Activated CD4-positive, alpha-beta T cell treated with anti-CD3 and anti-CD28 coated beads for 1 hour (primary cell): ENCODE results near the gene RIMBP2.
A peak's percentile ranks its signal among the peaks of the same experiment; 100 is the strongest.

Experiments used
- DNase-seq: peaks from one replicate; pipeline ENCODE4 v3.0.0-alpha.2; 2020

The RIMBP2 gene

DNA sequence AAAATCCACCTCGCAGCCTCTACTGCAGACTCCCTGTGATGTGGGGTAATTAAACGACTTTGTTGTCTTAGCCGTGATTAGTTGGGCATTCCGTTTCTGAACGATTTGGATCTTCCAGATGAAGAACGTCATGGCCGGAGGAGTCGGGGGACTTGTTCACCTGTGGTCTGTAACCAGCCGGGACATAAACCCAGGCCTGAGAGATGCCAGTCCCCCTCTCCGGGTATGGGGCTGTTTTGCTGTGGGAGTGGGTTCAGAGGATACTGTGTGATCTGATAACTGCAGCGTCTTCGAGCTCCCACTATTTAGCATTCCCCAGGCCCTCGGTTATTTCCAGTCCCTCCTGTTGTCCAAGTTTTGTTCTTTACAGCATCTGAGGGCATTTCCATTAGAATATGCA is 282.3 kb downstream of the RIMBP2 start:
- DNase-seq = no peak

DNA sequence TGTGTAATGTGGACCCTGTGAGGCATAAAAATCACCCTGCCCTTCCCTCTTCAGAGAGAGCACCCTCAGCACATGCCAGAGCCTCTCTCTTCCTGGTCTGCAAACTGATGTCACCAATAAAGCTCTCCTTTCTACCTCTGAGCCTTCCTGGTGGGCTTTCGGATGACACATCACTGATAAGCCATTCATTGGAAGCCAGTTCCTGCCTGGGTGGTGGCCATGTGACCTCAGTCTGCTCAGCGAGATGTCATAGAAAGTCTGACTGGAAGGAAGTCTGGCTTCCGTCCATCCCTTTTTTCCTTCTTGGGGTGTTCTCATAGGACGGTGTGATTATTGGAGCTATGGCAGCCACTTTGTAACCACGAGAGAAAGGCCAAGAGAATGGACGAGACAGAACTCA is 282.7 kb downstream of the RIMBP2 start:
- no peak for DNase-seq

DNA sequence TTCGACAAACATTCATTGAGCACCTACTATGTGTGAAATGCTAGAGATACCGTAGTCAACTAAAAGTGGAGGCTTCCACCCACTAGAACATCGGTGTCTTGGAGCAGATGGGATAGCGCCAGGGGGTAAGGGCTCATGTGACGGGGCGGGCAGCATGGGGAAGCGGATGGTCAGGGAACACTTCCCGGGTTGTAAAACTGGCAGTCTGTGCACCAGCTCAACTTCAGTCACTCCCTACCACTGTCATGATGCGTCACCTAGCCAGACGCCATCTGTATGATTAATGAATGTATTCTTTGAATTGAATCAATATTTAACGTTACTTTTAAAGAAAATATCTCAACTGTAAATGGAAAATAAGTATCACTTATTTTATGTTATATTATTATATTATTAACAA is 284.9 kb downstream of the RIMBP2 start:
- no peak for DNase-seq

DNA sequence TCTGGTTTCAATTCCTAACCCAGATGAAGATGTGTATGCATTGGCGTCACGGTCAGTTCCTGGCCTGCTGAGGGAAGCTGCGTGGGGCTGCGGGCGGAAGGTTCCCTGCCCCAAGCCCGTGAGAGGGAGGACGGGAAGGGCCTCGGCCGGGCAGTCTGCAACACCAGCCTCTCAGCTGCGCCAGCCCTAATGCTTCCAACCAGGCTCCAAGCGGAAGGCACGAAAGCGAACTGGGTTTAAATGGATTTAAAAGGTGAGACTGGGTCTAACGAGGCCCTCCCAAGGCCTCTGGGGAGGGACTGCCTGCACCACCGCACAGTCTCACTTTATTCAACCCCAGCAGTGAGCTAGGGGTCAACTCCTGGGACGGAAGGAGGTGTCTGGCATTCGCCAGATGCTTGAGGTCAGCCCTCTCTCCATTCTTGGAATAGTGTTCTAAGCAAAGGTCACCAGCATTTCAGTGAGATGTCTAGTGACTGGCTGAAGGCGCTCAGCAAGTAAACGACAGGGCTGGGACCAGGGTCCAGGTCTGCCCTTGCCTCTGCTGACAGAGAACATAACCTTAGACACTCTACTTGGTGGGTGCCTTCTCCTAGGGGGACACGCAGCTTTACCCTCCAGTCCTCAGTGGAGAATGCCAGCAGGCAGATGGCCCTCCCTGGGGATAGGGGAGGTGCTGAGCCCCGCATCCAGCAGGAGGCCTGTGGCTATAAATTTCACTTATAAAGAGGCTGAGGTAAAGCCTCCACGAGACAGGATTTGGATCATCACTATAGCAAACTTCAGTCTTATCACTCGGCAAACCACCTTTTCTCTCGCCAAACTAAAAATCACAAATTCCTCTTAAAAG is 286.2 kb downstream of the RIMBP2 start:
- no peak for DNase-seq

DNA sequence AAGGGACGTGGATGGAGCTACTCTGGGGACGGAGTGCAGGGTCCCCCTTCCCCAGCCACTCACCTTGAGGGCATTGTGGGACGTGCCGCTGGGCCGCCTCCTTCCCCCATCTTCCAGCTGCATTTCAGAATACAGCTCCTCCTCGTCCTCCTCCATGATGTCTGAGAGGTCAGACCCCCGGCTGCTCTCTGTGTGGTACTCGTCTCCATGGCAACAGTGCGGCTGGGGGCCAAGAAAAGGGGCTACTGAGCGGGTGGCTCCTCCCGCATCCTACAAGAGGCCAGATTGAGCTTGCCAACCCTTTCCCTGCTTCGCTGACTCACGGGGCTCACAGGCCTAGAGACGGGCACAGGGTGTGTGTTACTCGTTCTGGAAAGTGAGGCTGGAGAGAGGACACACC is 288.0 kb downstream of the RIMBP2 start:
- DNase-seq = no peak

DNA sequence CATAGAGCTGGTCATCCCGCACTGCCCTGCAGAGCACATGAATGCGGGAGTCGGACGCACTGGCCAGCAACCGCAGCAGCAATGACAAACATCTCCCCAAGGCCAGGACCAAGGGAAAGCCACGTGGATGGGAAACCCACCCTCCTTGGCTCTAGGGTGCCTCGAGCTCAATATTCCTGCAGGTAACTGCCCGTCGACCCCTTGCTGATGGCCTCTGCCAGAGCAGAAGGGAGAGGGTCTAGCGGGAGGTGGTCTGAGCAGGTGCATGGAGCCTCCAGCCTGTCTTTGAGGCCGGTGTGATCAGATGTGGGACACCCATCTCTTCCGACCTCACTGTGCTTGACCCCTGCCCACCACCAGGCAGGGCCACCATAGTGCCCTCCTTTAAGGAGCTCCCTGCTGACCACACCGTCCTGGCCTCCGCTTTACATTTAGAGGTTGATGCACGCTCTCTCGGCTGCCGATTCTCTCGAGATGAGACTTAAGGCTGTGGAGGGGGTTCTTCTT is 288.7 kb downstream of the RIMBP2 start:
- DNase-seq = peak; percentile 5

DNA sequence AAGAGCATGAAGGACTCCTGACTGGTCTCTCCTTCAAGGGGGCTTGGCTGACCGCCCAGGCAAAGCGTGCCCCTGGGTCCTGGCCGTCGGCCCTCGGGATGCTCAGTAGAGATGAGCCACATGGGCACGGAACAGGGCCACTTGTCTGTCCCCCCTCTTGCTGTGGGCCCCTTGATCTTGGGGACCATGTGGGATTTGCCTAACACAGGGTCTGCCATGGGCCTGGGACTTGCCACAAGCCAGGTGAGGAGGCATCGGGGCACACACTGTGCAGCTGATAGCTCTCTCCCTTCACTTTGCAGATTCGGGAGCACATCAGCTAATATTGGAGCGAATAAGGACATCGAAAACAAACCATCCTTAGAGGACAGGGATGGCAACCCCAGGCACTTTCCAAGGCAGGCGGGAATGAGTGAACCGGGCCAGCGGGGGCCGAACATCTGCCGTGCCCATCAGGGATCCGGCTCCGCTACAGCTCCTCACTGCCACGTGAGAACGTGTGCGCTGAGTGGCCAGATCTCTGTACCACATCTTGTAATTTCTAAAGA is 290.3 kb downstream of the RIMBP2 start:
- DNase-seq = no peak

DNA sequence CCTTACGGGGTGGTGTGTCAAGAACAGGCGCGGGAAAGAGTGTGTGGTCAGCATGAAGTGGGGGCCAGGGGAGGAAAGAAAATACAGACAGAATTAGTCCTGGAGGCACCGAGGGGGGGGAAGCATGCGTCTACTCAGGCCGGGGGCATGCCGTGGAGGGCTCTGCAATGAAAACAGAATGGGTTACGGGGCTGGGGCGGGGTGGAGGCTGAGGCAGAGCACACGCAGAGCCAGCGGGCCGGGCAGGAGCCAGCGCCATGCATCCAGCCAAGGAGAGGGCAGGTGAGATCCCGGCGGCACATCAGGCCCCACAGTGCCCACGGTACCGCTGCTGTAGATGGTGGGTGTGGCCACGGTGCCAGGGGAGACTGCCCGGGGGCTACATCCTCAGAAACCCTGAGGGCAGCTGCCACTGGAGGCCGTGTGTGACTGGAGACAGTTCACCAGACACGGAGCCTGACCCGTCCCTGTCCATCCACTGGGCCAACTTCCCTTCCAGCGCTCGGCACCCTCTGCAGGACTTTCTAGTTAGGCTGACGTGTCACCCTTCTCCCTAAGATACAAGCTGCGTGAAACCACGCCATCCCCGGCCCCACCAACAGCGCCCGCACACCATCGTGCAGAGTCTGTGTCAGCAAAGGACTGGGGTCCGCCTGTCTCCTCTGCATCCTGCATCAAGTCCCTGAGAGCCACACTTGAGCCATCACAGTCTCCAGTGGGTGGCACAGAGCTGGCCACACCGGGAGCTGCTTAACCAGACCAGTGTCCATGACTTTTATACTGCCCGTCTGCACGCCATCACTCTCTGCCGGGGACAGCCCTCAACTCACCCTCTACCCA is 291.0 kb downstream of the RIMBP2 start:
- DNase-seq = no peak

DNA sequence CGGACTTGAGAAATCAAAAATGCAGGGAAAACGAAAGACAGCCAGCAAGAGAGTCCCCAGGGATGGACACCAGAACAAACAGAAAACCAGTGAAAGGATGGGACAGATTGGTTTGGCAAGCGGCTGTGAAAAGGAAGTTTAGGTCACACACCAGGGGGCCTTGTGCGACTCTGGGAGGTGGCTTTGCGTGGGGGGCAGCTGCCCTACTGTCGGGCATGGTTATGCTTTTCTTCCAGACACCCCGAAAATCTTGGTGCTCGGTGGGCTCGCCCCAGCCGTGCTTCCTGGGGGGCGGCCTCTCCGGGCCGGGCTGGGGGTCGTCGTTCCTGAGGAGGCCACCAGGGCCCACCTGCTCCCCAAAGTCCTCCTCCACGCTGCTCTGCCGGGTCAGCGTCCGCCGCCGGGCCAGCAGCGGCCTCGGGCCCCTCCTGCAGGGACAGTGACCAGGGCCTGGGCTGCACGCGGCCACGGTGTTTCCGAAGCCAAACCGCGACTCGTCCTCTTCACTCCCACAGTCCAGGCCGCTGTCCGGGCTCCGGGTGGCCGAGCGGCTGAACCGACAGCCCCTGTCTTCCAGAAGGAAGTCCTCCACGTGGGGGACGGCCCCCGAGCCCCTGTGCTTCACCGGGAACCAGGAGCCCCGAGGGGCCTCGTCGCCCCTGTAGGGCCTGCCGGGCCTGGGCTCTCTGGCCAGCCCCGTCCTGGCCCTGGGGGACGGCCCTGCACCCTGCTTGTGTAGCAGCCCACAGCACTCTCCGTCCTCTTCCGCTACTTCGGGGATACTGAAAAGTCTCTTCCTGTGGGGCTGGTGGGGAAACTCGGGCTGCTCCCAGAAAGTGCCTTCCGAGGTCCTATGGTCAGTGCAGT is 291.9 kb downstream of the RIMBP2 start:
- DNase-seq = no peak

DNA sequence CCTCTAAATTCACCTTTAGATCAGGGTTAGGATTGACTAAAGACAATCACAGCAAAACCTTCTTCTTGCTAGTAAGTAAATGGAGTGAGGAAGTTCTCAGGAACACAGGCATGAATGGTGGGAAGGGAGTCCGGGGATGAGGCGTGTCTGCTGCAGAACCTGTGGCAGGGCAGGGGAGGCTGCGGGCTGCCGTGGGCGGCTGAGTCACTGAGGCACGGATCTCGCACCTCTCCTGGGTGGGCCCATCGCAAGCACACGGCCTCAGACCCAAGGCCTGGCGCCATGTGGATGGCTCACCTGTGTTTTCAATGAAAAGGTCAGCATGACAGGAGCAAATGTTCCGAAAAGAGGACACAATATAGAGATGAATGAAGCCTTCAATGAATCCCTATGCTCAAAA is 293.0 kb downstream of the RIMBP2 start:
- no peak for DNase-seq

DNA sequence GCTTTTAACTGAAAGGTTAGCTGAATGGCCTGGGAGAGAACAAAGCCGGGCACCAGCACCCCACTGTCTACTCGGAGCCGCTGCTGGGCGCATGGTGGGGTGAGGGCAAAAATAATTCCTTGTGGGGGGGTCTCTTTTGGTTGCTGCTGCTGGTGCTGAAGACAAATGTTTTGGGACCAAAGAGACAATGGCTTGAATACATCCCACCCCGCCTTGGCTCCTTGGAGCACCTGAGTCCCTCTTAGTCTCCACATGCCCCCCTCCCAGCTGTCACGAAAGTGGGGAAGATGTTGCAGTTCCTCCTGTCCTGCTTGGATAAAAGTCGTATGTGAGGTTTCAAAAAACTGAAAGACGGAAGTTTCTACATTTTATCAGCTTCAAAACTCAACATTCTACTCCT is 293.4 kb downstream of the RIMBP2 start:
- DNase-seq = no peak

DNA sequence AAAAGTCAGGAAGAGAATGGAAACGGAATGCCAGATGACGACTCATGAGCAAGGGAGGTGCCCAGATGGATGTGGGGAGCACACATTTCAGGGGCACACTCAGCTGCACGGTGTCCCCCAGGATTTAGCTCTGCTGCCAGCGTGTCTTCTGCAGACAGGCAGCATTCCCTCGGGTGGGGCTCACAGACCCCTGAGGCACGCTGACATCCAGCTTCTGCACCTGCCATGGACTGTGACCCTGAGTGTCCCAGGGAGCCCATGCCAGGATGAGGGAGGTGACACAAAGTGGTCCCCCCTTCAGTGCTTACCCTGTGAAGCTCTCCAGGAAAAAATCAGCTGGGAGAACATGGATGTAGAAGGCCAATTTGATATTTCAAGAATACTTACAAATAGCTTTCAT is 294.2 kb downstream of the RIMBP2 start:
- no peak for DNase-seq

DNA sequence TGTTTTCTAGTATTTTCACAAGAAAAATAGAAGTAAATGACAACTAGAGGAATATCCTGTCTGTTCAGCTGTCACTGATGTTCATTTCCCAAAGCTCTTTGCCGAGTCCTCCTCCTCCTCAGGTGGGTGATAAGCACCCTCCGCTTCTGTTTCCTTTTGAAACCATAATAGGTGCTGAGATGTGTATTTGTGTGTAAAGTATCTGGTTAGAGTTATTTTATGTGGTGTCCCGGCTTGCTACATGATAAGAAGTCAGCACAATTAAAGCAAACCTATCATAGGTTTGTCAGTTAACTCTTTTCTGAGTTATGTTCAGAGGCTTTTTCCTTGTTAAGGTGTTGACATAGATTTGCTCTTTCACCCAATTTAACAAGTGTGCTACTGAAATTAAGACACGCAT is 296.0 kb downstream of the RIMBP2 start:
- DNase-seq = no peak

DNA sequence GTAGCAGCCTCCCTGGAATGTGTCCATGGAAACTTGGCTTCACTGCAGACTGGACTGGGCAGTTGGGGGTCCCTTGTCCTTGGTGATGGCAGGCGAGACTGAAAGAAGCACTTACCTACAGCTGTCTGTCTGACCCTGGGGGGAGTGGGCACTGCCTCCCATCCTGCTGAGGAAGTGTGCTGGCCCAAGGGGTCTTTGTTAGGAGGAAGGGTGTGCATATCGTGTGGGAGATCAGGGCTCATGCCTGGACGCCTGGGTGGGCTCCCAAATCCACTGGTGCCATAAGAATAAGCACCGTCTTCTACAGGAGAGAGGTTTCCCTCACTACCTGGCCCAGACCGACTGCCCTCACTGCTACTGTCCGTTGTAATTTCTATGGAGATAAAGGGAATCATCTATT is 297.0 kb downstream of the RIMBP2 start:
- DNase-seq = no peak

DNA sequence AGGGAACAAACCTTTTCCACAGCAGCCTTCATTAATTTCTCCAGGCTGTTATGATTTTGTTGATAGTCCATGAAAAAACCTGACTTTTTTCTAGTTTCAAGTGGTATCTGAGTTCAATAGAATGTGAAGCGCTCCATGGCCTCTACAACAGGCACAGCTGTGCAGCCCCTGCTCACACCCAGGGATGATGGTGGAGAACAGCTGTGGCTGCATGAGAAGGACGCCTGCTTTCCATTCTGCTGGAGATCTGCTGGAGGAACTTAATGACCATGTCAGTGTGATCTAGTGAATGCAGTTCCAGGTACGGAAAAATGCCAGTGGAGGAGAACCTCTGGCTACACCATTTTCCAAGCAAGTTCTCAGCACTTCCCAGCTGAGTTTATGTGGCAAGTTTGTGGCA is 297.8 kb downstream of the RIMBP2 start:
- DNase-seq = no peak

DNA sequence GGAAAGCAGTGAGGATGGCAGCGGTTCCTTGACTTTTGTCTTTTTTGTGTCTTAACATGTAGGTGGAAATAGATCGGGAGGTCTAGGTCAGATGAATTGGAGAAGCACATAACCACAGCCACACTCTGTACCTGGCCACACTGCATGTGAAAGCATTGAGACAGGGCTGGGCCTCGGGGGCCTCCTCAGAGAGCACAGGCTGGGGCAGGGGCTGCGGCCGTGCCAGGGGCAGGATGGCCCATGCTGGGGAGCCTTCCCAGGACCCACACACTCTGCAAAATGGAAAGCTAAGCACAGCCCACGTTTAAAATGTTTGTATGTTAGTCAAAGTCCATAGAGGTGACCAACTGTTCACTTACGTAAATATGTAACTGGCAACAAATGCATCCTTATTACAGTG is 301.7 kb downstream of the RIMBP2 start:
- DNase-seq = no peak

DNA sequence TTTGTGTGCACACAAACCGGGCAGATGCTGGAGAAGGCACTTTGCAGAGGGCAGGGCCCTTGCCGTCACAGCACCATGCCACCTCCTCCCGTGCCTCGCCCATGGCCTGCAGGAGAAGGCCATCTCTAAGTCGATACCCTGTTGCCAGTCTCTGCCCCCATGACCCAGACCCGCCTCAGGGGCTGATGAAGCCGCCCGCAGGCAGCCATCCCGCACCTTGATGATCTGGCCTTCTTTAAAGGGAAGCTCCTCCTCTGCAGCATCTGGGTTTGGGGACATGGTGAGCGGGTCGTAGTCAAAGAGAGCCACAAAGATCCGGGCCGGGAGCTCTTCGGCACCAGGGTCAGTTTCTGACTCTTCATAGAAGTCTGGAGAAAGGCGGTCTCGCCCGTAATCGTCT is 302.2 kb downstream of the RIMBP2 start:
- no peak for DNase-seq

DNA sequence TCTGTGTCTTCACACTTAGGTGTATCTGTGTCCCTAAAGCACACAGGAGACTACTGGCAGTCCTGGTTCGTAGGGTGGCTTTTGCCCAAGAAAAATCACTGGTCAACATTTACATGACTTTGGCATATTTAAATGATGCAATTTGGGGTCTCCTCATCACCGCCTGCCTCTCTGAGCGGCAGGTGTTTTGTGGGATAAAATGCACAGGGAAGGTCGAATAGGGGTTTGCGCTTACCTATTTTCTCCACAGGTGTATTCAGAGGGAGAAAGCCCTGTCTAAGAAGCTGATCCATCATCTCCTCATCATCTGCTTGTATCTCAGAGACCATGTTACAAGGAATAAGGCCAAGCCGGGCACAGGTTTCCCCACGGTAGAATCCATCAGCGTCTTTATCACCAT is 303.7 kb downstream of the RIMBP2 start:
- DNase-seq = no peak

DNA sequence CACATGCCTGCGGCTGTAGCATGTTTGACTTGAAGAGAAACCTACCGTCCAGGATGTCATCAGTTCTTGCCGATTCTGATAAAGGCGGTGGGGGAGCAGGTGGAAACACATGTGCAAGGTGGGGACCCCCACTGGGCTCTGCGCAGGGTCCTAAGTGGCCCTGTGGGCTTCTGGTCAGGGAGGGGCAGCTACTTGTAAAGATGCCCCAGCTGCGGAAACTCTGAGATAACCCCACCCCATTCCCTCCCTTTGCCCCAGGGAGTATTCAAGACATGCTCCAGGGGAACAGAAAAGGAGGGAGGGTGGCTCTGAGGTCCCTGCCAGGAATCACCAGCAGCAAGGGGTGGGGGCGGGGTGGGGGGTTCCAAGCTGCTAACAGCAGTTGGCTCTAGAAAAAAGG is 310.8 kb downstream of the RIMBP2 start:
- DNase-seq = no peak

DNA sequence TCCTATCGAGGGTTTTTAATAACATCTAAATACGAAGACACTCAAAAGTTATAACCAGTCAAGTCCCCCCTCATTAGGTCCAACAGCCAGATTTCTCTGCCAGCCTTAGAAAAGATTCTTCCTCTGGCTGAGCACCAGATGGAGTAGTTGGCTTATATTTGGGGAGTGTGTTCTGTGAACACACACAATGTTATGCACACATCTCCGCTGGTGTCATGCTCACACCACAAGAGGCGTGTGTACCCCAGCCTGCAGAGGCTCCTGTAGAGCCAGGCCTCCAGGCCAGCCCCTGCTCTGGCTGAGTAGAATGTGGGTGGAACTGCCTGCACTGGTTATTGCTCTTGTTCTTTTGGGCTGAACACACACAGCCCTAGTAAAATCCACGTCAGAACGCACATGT is 314.4 kb downstream of the RIMBP2 start:
- no peak for DNase-seq

DNA sequence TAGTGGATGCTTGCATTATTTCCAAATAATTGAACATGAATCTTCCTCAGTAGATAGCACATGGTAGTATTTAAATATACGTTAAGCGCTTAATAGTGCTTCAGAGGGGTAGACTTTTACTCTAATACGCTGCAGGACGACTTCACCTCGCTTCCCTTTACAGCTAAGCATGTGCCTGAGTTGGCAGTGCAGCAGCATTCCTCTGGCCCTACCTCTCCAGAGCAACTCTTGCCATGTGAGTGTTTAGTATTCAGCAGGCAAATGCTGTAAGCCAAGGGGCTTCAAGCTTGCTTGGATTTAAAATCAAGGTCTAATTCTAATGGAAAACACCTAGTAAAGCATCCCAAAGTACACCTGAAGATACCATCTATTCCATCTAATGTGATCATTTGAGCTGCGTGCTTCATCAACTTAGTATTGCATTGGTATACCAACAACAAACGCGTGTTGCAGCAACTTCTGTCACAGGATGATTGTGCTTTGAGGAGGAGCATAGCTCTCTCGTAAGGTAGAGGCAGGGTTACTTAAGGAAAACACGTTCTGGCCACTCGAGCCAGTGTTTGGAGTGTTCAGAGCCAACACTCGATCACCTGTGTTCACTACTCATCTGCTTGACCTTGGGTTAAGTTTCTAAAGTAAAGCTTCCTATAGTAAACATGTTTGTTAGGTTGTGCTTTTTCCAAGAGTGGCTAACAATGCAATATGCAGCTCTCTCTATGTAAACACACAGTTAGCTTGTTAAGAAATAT is 317.8 kb downstream of the RIMBP2 start:
- no peak for DNase-seq

DNA sequence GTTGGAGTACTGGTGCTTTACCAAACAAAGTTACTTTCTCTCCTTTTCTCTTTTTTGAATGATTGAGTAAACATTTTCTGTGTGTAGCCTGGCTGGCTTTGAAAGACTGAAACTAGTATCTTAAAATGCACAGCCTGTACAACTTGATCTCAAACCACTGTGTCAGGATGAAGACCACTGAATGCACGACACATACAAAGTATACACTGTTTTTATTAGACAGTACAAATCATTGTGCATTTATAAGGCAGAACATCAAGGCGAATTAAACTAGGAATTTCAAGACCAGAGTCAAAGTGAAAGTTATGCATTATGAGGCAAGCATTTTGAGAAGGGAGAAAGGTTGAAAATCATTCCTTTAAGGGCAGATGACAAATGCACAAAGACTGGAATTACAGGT is 319.4 kb downstream of the RIMBP2 start:
- no peak for DNase-seq
